ENCODE data around the gene GRID1.

Gene GRID1

DNA sequence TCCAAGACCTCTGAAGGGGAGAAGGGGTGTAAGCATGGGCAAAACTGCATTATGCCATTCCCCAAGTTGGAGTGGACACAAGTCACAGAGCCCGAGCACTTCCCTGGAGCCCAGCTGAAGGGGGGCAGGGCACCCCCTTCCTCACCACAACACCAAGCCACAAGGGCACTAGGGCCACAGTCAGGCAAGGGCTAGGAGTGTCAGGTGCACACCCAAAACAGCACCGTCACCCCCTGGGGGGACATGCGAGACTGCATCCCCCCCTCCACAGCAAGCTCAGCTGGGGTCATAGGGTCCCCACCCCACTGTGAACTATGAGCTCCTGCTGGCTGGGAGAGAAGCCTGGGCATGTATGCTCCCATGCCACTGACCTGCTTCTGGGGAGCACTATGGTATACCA is 143.9 kb downstream of the GRID1 start:
- no peak for DNase-seq

DNA sequence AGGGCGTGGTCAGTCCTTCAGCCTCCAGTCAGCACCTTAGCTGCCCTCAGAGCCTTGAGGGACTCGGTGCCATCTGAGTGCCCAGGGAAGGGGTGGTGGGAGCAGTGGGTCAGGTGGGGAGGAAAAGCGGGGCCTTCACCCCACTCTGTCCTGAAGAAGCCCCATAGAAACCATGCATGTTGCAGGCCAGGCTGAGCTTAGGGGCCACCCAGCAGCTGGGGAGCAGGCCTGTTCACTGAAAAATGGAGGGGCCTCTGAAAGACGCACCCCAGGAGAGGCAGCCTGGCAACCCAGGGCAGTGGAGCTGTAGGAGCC is 144.3 kb downstream of the GRID1 start:
- DNase-seq: no peak

DNA sequence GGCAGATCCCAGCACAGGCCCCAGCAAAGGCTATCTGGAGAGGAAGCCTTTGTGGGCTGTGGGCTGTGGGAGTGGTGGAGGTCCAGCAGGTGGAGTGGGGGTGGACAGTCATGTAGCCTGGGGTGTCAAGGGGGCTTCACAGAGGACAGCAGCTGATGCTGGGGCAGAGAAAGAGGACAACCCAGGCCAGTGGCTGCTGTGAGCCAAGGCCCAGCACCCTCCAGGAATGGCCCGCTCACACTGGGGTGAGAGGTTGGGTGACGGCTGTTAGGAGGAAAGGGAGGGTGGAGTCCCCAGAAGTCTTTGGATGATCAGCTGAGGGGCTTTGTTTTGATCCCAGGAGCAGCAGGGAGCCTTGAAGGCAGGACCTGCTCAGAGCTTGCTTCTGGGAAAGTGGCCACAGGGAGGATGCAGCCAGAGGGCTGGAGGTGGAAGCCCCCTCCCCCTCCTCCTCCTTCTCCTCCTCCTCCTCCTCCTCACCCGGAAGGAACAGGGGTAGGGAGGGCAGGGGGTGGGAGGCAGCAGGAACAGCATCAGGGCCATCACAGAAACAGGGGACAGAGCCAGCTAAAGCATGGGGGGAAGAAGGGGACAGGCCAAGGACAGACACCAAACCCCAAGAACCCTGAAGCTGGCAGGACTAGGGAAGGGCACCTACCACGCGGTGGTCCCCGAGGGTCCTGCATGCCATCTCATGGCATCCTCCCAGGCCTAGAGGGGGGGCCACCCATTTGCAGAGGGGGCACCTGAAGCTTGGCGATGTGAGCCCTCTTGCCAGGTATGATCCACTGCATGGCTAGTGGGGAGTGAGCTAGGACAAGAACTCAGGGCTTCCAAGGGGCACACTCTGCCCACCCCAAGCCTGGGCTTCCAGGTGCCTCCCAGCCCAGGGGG is 144.9 kb downstream of the GRID1 start:
- no peak for DNase-seq

DNA sequence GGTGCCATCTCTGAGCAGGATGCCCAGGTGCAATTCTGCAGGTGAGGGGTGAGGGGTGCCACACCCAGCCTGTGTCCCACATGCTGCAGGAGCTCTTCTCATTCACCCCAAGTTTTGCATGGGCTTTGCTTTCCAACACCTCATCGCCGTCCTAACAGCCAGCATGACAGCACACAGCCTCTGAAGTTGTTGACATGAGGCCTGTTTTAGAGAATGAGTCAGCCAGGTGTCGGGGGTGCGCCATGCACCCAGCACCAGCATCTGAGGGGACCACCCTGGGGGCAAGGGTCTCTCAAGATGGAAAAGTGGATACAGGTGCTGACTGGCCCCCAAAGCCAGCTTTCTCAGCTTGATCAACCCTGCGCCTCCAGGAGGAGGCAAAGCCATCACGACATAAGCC is 146.0 kb downstream of the GRID1 start:
- DNase-seq: no peak

GRCh38 chr10:86219271-86219670 is 147.3 kb downstream of the GRID1 start:
- DNase-seq: no peak

DNA sequence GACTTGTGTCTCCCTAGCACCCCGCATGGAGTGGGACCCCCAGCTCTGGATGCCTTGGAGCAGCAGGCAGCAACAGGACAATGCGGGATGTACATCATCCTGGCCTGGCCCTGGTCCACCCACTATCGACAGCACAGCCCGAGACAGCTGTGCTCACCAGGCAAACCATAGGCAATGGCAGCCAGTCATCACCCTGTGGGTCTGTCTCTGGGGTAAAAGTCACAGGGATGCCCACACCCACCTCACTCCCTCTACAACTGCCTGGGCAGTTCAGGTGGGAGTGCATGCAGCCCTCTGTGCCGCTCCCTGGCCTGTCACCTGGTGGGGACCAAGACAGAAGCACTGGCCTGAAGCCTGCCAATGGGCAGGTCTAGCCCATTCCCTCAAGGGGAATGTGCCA is 147.8 kb downstream of the GRID1 start:
- DNase-seq: no peak

- no peak for DNase-seq
Measured at GRCh38 chr10:86218160-86218559, 148.4 kb downstream of the GRID1 start.

GRCh38 chr10:86217371-86218080 is 149.1 kb downstream of the GRID1 start:
- DNase-seq: no peak

DNA sequence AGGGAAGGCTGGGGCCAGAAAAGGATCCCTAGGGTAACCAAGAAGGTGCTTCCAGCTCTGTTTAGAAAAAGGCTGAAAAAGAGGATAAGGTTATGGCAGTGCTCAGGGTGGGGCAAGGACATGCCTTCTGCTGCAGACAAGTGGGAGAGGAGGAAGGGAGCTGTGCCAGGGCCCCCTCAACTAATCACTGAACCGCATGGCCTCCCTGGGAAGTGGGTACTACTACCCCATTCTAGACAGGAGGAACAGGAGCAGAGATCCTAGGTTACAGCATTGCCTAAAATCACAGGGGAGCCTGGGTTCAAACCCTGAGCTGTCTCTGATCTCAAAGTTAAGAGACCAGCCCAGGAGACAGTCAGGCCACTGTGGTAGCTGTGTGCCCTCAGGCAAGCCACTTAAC is 149.7 kb downstream of the GRID1 start:
- DNase-seq: no peak

DNA sequence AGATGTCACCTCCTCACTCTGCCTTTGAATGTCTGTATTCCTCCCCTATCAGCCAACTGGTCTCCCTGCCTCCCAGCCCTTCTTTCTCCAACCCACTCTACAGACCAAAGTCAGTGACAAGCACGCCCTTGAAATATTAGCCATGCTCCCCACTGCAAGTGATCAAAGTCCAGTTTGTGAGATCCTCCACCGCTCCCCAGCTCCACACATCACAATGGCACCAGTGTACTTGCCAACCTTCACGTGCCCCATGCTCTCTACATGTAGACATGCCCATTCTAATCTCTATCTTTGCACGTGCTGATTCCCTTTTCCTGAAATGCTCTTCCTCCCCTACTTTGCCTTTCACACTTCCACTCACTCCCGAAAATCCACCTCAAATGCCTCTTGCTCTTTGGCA is 150.9 kb downstream of the GRID1 start:
- DNase-seq: no peak

GRCh38 chr10:86215046-86215445 is 151.5 kb downstream of the GRID1 start:
- DNase-seq: no peak

DNA sequence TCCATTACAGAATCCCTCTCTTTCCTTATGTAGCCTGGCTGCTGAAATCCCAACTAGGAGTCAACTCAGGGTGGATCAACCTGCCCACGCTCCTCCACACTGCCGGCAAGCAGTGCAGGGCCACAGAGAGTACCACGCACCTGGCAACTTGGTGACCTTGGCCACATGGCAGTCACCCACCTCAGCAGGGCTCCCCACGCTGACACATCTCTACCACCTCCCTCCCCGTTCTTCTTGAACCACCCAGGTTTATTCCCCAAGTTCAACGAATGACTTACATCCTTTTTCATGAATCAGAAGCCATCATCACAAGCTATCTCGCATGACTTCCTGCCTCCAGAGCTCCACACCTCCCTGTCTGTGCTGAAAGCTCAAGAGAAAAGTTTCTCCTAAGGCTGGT is 153.4 kb downstream of the GRID1 start:
- DNase-seq: no peak

DNA sequence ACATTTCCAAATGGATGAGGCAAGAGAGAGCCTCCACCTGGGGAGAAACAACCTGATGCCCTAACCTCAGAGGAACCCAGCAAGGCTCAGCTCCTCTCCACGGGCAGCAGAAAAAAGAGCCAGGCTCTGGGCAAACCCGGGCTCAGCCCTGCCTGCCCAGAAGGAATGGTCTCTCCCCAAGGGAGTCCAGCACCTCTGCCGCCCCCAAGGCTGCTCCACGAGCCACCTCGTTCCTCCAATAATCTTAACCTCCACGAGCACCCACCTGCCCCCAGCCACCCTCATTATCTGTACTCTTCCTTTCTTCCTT is 154.2 kb downstream of the GRID1 start:
- DNase-seq: no peak

DNA sequence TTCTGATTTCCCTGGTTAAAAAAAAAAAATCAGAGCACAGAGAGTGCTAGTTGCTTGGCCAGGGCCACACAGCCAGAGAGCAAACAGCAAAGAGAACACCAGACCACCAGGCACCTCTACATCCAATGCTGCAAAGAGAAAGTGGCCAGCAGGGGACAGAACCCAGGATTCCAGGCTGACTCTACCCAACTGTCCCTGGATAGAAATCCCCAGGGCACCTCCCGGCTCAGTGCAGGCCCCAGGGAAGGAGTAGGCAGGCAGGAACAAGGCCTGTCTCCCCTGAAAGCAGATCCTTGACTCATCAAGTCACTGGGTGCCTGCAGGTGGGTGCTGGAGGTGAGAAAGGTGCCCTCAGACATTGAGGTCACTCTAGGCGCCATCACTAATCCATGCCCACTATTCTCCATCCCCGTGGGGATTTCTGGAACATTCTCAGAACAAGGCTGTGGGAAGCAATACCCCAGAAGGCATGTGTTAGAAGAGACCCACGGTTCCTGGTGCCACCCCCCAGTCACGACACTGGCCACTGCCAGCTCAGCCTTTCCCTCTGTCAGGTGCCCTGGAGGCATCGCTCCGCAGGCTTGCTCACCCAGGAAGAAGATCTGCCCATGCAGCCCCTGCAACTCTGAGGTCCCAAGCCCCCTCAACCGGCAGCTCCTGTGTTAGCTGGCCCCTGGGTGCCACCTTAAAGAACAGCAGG is 154.8 kb downstream of the GRID1 start:
- no peak for DNase-seq

DNA sequence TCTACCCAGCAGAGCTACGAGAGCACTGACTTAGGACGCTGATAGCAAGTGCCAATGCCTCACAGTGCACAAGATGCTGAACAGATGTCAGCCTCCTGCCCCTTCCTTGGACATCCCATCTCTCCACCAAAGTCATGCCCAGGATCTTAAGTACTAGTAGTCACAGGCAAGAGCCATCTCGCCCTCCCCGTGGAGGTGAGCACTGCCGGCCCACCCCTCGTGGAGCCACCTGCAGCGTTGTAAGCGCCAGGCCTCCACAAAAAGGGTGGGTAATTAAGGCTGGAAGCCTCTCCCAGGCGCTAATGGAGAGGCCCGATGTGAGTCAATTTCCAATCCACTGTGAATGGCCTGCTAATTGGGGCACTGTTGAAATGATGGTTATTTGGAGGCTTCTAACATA is 156.2 kb downstream of the GRID1 start:
- no peak for DNase-seq

GRCh38 chr10:86209726-86210125 is 156.9 kb downstream of the GRID1 start:
- no peak for DNase-seq

DNA sequence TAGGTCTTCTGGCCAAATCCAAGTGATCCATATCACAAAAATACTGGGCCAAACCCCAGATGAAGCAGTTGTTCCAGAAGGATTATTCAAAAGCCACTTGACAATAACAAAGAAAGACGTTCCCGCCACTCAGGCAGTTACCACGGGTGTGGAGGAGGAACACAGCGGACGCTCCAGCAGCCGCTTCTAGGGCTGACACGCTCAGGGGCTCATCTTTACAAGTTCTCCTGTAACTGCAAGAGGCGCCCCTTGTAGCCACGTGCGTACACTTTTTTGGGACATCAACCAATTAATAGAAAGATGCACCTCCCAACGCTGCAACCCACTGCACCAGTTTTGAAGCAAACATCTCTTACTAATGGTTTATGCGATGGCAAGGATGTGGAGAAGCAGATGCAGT is 159.4 kb downstream of the GRID1 start:
- no peak for DNase-seq

- DNase-seq: no peak
Measured at GRCh38 chr10:86206240-86206579, 160.4 kb downstream of the GRID1 start.

- no peak for DNase-seq
Measured at GRCh38 chr10:86205306-86206239, 161.0 kb downstream of the GRID1 start.

DNA sequence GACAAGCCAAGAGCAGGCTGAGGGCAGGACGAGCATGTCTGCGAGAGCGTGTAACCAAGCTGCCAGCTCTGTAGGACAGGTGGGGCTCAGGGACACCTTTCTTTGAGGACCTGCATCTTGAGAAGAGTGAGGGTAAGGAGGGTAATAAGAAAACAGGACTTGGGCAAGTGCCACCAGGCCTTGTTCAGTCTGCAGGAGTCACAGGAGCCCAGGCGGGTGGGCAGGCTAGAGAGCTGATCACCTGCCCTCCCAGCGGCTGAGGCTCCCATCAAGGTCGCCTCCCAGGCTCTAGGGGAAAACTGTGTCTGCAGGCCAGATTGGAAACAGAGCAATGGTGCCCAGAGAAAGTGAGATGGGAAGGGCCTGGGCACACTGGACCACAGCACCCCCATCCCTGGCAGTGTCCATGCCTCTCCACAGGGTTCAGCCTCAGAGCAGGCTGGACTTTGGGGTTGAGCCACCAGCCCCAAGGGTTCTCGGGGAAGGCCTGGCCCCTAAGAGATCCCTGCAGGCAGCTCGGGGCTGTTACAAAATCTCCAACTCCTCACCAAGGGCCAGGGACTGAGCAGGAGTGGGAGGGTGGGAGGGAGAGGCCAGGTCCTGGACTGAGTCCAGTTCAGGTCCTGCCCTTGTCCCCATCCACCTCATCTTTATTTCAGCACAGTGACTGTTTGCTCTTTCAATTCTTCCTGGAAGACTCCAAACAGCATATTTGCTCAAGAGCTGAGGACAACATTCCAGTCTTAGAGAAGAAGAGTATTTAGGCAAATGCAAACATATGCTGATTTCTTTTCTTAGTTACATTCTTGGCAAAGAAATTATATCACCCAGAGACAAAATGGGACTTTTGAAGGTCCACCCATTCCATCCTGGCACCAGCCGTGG is 161.9 kb downstream of the GRID1 start:
- DNase-seq: no peak

GRCh38 chr10:86203162-86203905 is 163.3 kb downstream of the GRID1 start:
- peak; percentile 19 for DNase-seq

Measured in DMS53 (cell line).